ENCODE results near the gene CAPN12.

GRCh38 chr19:38691938-38692457, 52.3 kb downstream of the CAPN12 start:
- TF ChIP-seq CTCF (conservative IDR thresholded peaks at IDR 0.05; ENCODE audit: low read length), result no peak
- no peak for TF ChIP-seq EZH2phosphoT487 (IDR thresholded peaks at IDR 0.05; ENCODE audit: borderline replicate concordance)
